Activated naive CD8-positive, alpha-beta T cell treated with anti-CD3 and anti-CD28 coated beads, Interleukin-2, amount 50 U/mL, for 16 hours (primary cell): ENCODE data around the gene CABCOCO1.

Experiments used
- DNase-seq: peaks from one replicate; pipeline ENCODE4 v3.0.0-alpha.2; 2020; ENCODE audit warnings: low read depth, low spot score

The CABCOCO1 gene

DNA sequence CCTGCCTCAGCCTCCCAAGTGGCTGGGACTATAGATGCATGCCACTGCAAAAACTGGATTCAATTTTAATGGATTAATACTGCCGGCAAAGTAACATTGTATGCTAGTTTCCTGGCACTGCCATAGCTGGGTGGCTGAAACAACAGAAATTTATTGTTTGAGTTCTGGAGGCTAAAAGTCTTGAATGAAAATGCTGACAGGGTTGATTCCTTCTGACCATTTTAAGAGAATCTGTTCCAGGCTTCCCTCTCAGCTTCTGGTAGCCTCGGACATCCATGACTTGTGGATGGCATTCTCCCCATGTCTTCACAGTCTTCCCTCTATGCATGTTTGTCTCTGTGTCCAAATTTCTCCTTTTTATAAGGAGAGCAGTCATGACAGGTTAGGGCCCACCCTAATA is 151.4 kb downstream of the CABCOCO1 start:
- no peak for DNase-seq

DNA sequence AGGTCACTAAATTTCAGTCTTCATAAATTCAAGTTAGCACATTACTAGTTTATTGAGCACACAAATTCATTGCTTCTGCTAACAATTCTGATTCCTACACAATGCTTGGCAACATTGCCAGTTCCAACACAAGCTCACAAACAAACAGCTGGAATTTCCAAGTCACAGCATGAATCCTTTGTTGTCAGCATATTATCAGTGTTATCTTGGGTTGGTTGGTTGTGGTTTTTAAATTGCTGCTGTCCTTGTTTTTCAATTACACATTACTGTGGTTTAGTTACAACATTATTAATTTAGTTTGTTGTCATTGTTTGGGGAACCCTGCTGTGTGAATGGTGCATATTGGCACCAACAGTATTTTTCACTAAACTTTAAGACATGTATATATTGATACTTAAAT is 152.8 kb downstream of the CABCOCO1 start:
- no peak for DNase-seq
